NCI-H2171 treated with DMSO at 0.1 percent for 48 hours (cell line): ENCODE results near the gene MYH14.
A peak's percentile ranks its signal among the peaks of the same experiment; 100 is the strongest.
"Not testable (repeated sequence)": the region's sequence is repeated elsewhere in the genome, so short reads cannot be mapped to it uniquely, and the experiment has no call there.

ENCODE experiments used
- DNase-seq: peaks from one replicate; lab custom pipeline; 2025; lab: John Stamatoyannopoulos, UW

MYH14 gene

GRCh38 chr19:50226536-50226935 lies 23.1 kb downstream of the MYH14 start:
- DNase-seq = no peak

GRCh38 chr19:50228153-50228552 lies 24.7 kb downstream of the MYH14 start:
- DNase-seq = not testable (repeated sequence)

GRCh38 chr19:50230379-50231351 lies 27.2 kb downstream of the MYH14 start:
- DNase-seq = no peak

- not testable (repeated sequence) for DNase-seq
These were observed 28.0 kb downstream of the MYH14 start for GRCh38 chr19:50231417-50231816.

- no peak for DNase-seq
These were observed 28.4 kb downstream of the MYH14 start for GRCh38 chr19:50231821-50232220.

GRCh38 chr19:50232600-50232999 lies 29.2 kb downstream of the MYH14 start:
- no peak for DNase-seq

- no peak for DNase-seq
These were observed 30.0 kb downstream of the MYH14 start for GRCh38 chr19:50233308-50233910.

GRCh38 chr19:50237493-50237892 lies 34.1 kb downstream of the MYH14 start:
- peak; percentile 9 for DNase-seq

GRCh38 chr19:50238043-50238442 lies 34.6 kb downstream of the MYH14 start:
- DNase-seq = no peak

GRCh38 chr19:50239921-50240590 lies 36.6 kb downstream of the MYH14 start:
- DNase-seq = peak; percentile 48

- DNase-seq = no peak
These were observed 39.2 kb downstream of the MYH14 start for GRCh38 chr19:50242581-50242980.

- no peak for DNase-seq
These were observed 41.3 kb downstream of the MYH14 start for GRCh38 chr19:50244695-50245094.

- DNase-seq = no peak
These were observed 45.0 kb downstream of the MYH14 start for GRCh38 chr19:50248413-50248812.

GRCh38 chr19:50248826-50249225 lies 45.4 kb downstream of the MYH14 start:
- DNase-seq = no peak

- no peak for DNase-seq
These were observed 46.2 kb downstream of the MYH14 start for GRCh38 chr19:50249636-50250035.

GRCh38 chr19:50250450-50251136 lies 47.2 kb downstream of the MYH14 start:
- no peak for DNase-seq

- DNase-seq = no peak
These were observed 48.9 kb downstream of the MYH14 start for GRCh38 chr19:50252111-50252886.

- DNase-seq = no peak
These were observed 49.5 kb downstream of the MYH14 start for GRCh38 chr19:50252887-50253268.

- no peak for DNase-seq
These were observed 51.7 kb downstream of the MYH14 start for GRCh38 chr19:50255115-50255514.

- no peak for DNase-seq
These were observed 53.7 kb downstream of the MYH14 start for GRCh38 chr19:50257141-50257540.

- no peak for DNase-seq
These were observed 55.5 kb downstream of the MYH14 start for GRCh38 chr19:50258918-50259372.
